Superior temporal gyrus (tissue), 1 donor: ENCODE measurements around the gene EXT2.
A peak's percentile ranks its signal among the peaks of the same experiment; 100 is the strongest.

Experiments used
- DNase-seq: peaks from one replicate; pipeline ENCODE4 v3.0.0-alpha.2; 2016; ENCODE audit errors: extremely low spot score

The EXT2 gene

GRCh38 chr11:44165432-44165831 lies 70.0 kb downstream of the EXT2 start:
- DNase-seq, result no peak

- no peak for DNase-seq
Measured at GRCh38 chr11:44167046-44167445, 71.6 kb downstream of the EXT2 start.

GRCh38 chr11:44171518-44171917 lies 76.0 kb downstream of the EXT2 start:
- DNase-seq, result no peak

GRCh38 chr11:44172966-44173365 lies 77.5 kb downstream of the EXT2 start:
- no peak for DNase-seq

GRCh38 chr11:44174842-44175241 lies 79.4 kb downstream of the EXT2 start:
- no peak for DNase-seq

DNA sequence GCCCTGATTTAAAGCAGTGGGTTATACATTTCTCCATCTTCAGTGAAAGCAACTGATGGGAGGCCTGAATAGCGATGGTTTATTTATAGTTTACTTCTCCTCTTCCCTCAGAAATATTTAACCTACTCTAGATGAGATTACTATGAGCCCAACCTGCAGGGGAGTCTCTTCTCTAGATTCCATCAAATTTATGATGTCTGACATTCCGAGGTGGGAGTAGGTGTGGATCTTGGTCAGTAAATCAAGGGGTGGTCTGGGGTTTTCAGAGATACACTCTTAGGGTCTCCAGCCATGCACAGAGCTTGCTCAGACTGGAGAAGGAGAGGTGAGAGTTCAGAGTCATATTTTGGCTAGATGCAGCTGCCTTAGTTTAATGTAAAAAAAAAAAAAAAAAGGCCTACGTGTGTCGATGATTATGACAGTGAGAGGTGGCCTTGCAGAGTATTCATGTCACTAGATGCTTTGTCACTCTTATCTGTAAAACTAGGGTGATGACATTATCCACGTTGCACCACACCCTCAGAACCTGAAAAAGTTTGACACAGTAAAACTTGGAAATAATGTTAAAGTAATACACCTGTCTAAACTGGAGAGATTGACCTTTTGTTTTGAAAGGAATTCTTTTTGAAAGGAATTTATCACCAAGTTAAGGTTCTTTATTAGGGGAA lies 81.2 kb downstream of the EXT2 start:
- DNase-seq, result no peak

- no peak for DNase-seq
Measured at GRCh38 chr11:44177905-44178304, 82.4 kb downstream of the EXT2 start.

GRCh38 chr11:44178381-44178780 lies 82.9 kb downstream of the EXT2 start:
- DNase-seq, result no peak

DNA sequence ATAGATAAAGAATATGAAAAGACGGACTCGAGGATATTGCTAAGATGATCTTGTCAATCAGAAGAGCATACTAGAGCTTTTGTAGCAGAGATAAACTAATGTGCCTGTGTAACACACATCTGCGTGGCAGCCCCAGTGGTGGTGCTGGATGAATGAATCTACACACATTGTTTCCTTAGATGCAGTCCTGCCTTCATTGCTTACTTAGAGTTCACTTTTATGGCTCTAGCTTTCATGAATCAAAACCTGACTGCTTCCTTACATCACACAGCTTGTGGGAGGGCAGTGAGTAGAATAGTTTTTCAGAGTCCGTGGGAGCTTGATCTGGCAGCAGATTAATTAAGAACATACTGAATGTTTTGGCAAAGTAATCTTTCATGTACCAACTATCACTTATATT lies 83.7 kb downstream of the EXT2 start:
- DNase-seq, result peak; percentile 57

GRCh38 chr11:44180107-44180506 lies 84.6 kb downstream of the EXT2 start:
- no peak for DNase-seq

- no peak for DNase-seq
Measured at GRCh38 chr11:44185522-44185921, 90.0 kb downstream of the EXT2 start.

GRCh38 chr11:44186321-44186930 lies 90.9 kb downstream of the EXT2 start:
- no peak for DNase-seq

- no peak for DNase-seq
Measured at GRCh38 chr11:44188643-44189042, 93.2 kb downstream of the EXT2 start.

DNA sequence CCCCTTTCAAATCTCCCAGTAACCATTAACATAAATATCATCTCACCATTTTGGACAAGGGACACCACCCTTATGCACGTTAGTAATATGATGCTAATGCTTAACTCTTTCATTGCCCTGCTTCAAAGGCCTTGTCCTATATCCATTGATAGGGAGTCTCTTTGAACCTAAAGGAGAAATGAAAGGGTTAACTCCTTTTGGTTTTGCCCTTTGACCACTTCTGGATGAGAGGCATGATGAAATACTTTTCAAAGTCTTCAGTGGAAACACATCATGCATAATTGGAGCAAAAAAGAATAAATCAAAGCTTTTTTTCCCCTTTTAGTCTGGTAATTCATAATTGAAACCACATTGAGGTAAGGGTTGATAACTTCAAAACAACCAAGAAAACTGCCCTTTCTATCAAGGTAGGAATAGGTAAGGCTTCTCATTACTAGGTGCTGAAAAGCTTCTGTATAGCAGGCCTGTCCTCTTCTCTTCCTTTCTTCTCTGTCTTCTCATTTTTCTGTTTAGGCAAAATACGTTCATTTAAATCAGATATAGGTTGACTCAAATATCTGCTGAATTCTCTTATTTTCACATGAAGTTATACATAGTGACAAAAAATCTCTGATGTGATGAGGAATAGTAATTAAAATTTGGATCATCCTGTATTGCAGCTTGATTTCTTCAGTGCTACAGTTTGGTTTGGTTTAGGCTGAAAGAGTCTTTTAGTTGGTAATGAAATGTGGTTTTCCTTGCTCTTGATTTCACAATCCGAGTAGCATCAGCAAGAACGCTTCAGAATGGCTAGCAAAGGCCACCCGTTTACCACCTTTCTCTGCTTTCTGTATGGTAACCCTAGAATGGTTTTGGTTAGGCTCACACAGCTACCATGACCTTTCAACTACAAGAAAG lies 94.8 kb downstream of the EXT2 start:
- no peak for DNase-seq

GRCh38 chr11:44190883-44191230 lies 95.4 kb downstream of the EXT2 start:
- DNase-seq, result no peak

- no peak for DNase-seq
Measured at GRCh38 chr11:44191322-44192016, 96.0 kb downstream of the EXT2 start.

DNA sequence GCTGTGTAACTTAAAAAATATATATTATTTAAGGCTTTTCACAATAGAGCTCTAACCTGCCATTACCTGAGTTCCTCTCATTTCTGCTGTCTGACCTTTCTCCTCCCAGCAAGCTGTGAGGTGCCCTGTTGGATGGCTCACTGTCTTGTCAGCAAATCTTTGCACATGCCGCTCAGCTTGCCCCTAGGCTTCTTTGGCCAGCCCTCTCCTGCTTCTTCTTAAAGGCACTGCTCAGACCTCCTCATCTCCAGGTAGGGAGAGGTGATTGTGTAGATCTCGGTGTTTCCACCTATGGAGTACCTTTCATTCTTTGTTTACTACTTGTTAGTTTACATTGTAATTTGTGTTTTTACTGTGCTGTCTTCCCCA lies 96.5 kb downstream of the EXT2 start:
- DNase-seq, result no peak

GRCh38 chr11:44192462-44193100 lies 97.1 kb downstream of the EXT2 start:
- DNase-seq, result no peak

GRCh38 chr11:44193856-44194255 lies 98.4 kb downstream of the EXT2 start:
- DNase-seq, result no peak

DNA sequence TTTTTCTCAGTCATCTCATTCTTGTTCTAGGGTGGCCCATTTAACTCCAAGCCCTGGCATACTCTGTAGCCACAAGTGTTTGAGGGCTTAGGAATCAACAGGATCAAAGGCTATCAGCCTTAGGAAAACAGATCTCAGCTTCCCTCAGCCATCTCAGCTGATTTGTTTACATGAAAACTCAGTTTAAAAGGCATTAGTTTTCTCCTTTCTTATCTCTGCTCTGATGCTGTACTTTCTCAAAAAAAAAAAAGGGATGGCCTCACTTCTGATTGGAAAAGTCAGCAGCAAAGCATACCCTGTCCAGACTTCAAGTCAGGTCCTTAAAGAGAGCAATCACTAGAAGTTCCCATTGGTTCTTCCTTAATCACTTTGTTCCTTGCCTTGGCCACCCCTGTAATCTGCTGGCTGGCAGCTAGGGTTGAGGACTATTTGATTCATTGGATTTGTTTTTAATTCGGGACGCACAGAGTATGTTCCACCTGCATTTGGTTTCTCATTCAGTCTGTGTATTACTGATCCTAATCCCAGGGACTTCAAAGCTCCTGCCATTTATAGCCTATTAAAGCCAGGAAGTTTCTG lies 102.8 kb downstream of the EXT2 start:
- DNase-seq, result no peak

DNA sequence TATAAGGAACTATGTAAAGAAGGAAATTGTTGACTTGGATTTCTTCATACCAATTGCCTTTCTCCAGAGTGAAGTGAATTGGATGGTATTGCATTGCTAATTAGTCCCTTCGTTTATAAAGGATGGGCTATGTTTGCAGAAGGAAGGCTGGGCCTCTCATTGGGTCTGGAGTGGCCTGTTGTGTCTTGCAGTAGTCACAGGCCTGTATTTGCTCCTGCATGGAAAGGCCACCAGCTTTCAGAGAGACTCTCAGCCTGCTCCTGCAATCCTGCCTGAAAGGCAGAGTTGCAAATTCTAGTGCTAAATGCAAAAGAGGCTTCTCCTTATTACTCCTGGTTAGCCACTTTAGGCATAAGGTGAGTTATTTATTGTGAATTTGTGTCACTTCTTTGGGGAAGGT lies 103.8 kb downstream of the EXT2 start:
- no peak for DNase-seq

DNA sequence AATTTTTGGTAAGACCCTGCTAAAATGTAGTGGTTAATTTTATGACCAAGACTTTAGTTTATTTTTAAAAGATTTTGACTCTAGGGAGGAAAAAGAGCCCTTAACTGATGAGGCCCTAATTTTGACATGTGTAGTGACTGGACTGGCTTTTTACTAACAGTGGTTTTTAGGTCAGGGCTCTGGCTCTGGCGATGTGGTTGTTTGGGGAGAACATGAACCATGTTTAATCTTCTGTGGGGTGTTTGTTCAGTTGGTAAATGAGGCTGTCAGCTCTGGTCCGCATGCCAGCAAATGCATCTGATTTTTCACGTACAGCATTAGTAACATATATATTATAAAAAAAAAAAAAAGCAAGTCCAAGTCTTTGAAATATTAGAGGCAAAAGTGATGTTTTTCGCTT lies 104.3 kb downstream of the EXT2 start:
- DNase-seq, result no peak
